ACC112 (cell line): ENCODE results near the gene FAM76B.

Experiments
- H2AFZ ChIP-seq: fragments of 200-600 bp; sonication (generic); one replicate; pipeline ENCODE4 v1.6.0; 2017; ENCODE audit warnings: antibody characterized with exemption, low read length; ENCODE audit not compliant: unreplicated experiment
- H3K27ac ChIP-seq: fragments of 200-600 bp; sonication (generic); 2 replicates; pipeline ENCODE4 v1.5.1; 2014; ENCODE audit warnings: low read depth, mild to moderate bottlenecking, antibody characterized with exemption, low read length, moderate library complexity
- H3K27me3 ChIP-seq: fragments of 200-600 bp; sonication (generic); 2 replicates; pipeline ENCODE4 v1.6.1; 2014; ENCODE audit warnings: mild to moderate bottlenecking, antibody characterized with exemption, low read length, moderate library complexity, mixed read lengths; ENCODE audit not compliant: insufficient read depth
- H3K36me3 ChIP-seq: fragments of 200-600 bp; sonication (generic); 2 replicates; pipeline ENCODE4 v1.6.1; 2016; ENCODE audit warnings: mild to moderate bottlenecking, antibody characterized with exemption, low read length, moderate library complexity, mixed read lengths; ENCODE audit not compliant: insufficient read depth
- H3K4me1 ChIP-seq: fragments of 200-600 bp; sonication (generic); one replicate; pipeline ENCODE4 v1.6.1; 2016; ENCODE audit warnings: low read length, mixed read lengths; ENCODE audit not compliant: insufficient read depth, unreplicated experiment, control insufficient read depth
- H3K4me3 ChIP-seq: fragments of 200-600 bp; sonication (generic); 2 replicates; pipeline ENCODE4 v1.5.1; 2014; ENCODE audit warnings: mild to moderate bottlenecking, low read depth, low read length
- H3K79me2 ChIP-seq: fragments of 200-600 bp; sonication (generic); one replicate; pipeline ENCODE4 v1.6.0; 2016; ENCODE audit warnings: low read length; ENCODE audit not compliant: control insufficient read depth, unreplicated experiment, insufficient read depth

Gene FAM76B

DNA sequence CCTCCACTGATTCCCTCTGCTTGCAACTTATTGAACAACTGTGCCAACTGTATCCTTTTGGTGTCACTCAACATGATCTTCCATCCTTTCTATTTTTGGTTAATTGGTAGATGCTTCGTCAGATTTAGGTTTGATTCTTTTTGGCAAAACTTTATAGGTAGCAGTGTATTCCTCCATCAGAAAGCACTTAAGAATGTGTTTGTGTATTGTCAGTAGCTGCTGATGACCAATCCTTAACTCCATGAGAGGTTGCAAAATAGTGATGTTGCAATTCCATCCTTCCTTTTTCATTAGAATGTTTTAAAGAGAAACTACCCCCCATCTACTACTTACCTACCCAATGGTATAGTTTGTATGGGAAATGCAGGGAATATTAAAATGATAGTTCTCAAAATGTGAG, 22.1 kb downstream of the FAM76B start:
- Histone ChIP-seq H2AFZ (no peak overlapping the region), H3K27me3 (no peaks in the 10 kb centered on the region), H3K4me3 (no peak overlapping the region), H3K79me2 (no peaks in the 10 kb centered on the region), H3K36me3 (peaks cover 25% of the 10 kb centered on the region), H3K4me1 (peaks cover 18% of the 10 kb centered on the region), H3K27ac (peak overlapping the region; percentile 36)

DNA sequence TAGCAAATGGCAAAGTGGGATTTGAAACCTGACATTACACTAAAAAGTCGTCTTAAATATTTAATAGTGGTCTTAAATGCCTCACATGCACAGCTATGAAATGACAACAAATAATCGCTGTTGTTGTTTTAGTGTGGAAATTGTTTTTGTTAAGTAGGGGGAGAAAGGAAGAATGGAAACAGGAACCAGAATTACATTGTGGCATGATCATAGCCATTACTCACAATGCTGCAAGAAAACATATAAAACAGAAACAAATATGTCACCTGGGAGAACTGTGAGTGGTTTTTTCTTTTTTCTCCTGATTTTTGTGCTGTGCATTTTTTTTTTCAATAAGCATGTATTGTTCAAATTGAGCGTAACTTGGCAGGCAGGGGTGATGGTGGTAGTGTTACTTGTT, 22.9 kb downstream of the FAM76B start:
- Histone ChIP-seq H3K4me1 (peaks cover 18% of the 10 kb centered on the region), H3K4me3 (no peak overlapping the region), H3K79me2 (no peaks in the 10 kb centered on the region), H3K27ac (no peak overlapping the region), H3K27me3 (no peaks in the 10 kb centered on the region), H3K36me3 (peaks cover 23% of the 10 kb centered on the region), H2AFZ (no peak overlapping the region)

GRCh38 chr11:95764267-95764898, 25.2 kb downstream of the FAM76B start:
- Histone ChIP-seq H3K4me3 (no peak overlapping the region), H3K27ac (no peak overlapping the region), H2AFZ (no peak overlapping the region), H3K79me2 (no peaks in the 10 kb centered on the region), H3K27me3 (no peaks in the 10 kb centered on the region), H3K4me1 (peaks cover 18% of the 10 kb centered on the region), H3K36me3 (peaks cover 8% of the 10 kb centered on the region; the same call in 1 of the 2 replicates)

DNA sequence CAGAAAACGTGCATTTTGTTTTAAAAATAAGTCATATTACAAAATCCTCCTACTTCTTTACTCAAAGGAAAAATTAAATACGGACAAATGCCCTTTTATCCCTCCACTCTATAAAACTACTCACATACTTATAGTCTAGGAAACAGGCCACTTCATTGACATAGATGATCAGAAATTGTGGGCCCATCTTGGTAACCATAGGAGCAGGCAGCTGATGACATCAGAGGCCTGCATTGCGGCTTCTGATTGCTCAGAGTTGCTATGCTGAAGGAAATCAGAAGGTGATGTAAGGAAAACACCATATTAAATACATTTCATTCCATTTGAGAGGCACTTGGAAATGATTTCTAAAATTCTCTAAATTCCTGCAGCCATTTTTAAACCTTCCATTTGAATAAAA, 27.0 kb downstream of the FAM76B start:
- no peaks in the 10 kb centered on the region for H3K36me3 ChIP-seq
- no peaks in the 10 kb centered on the region for H3K27me3 ChIP-seq
- H2AFZ ChIP-seq, result no peak overlapping the region
- H3K79me2 ChIP-seq, result no peaks in the 10 kb centered on the region
- H3K27ac ChIP-seq, result no peak overlapping the region
- H3K4me3 ChIP-seq, result no peak overlapping the region
- H3K4me1 ChIP-seq, result peaks cover 6% of the 10 kb centered on the region

DNA sequence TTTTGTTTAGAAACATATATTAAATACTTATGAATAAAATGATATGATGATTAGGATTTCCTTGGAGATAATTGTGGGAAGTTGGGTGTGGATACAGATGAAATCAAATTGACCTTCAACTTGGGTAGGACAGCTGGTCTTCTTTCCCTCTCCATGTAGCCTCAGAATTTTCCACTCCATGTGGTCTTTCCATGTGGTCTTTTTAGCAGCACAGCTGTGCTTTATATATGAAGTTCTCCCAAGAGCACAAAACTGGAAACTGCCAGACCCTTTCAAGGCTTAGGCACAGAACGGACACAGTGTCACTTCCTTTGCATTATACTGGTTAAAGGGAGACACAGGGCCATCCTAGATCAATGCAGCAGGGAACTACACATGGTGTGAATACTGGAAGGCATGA, 28.6 kb downstream of the FAM76B start:
- Histone ChIP-seq H3K4me1 (no peaks in the 10 kb centered on the region), H3K27me3 (no peaks in the 10 kb centered on the region; the same call in none of the 2 replicates), H3K27ac (no peak overlapping the region), H3K36me3 (no peaks in the 10 kb centered on the region), H2AFZ (no peak overlapping the region), H3K4me3 (no peak overlapping the region), H3K79me2 (no peaks in the 10 kb centered on the region)

DNA sequence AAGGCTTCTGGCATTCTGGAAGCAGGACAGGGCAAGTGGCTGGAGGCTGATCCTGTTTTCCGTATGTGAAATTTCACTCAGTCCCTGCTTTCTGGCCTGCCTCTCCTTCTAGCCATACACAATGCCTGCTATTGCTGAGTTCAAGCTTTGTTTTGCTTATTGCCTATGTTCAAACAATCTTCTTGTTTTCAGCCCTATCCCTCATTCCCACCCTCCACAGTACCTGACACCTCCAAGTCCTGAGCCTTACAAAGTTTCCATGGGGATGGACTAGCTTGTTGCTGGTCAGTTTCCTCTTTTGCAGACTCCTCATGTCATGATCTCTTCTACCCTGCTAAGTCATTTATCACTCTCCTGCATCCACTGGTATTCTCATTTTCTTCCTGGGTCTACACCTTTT, 38.1 kb downstream of the FAM76B start:
- Histone ChIP-seq H3K36me3 (no peaks in the 10 kb centered on the region), H3K79me2 (no peaks in the 10 kb centered on the region), H2AFZ (no peak overlapping the region), H3K4me1 (no peaks in the 10 kb centered on the region), H3K27ac (no peak overlapping the region), H3K27me3 (peaks cover 4% of the 10 kb centered on the region; the same call in 1 of the 2 replicates), H3K4me3 (no peak overlapping the region)

DNA sequence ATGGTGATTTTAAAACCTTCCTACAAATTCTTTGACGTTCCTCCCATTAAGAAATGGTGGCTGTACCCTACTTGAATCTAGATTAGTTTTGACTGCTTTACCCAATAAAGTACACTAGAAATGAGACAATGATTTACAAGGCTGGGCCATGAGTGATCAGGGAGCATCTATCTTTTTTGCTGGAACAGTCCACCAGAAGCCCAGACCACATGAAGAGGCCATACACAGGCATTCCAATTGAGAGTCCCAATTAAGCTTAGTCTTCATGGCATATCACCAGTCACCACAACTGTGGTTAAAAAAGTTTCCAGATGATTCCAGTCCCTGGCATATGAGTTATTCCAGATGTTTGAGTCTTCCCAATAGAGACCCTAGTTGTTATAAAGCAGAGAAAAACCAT, 39.5 kb downstream of the FAM76B start:
- Histone ChIP-seq H3K36me3 (no peaks in the 10 kb centered on the region), H2AFZ (no peak overlapping the region), H3K79me2 (no peaks in the 10 kb centered on the region), H3K4me1 (no peaks in the 10 kb centered on the region), H3K27ac (no peak overlapping the region), H3K27me3 (0 out of 2 replicates have a peak, but pooled peaks cover 4% of the 10 kb centered on the region), H3K4me3 (no peak overlapping the region)

- Histone ChIP-seq H3K27me3 (peaks cover 8% of the 10 kb centered on the region; the same call in 1 of the 2 replicates), H3K4me1 (no peaks in the 10 kb centered on the region), H3K4me3 (no peak overlapping the region), H3K27ac (no peak overlapping the region), H3K79me2 (no peaks in the 10 kb centered on the region), H3K36me3 (no peaks in the 10 kb centered on the region), H2AFZ (no peak overlapping the region)
Measured at GRCh38 chr11:95739108-95739938, 50.3 kb downstream of the FAM76B start.

GRCh38 chr11:95736809-95737208, 52.8 kb downstream of the FAM76B start:
- H3K4me1 ChIP-seq, result no peaks in the 10 kb centered on the region
- no peaks in the 10 kb centered on the region for H3K36me3 ChIP-seq
- no peak overlapping the region for H2AFZ ChIP-seq
- no peak overlapping the region for H3K27ac ChIP-seq
- H3K79me2 ChIP-seq, result no peaks in the 10 kb centered on the region
- no peak overlapping the region for H3K4me3 ChIP-seq
- H3K27me3 ChIP-seq, result peaks cover 9% of the 10 kb centered on the region; the same call in 1 of the 2 replicates

DNA sequence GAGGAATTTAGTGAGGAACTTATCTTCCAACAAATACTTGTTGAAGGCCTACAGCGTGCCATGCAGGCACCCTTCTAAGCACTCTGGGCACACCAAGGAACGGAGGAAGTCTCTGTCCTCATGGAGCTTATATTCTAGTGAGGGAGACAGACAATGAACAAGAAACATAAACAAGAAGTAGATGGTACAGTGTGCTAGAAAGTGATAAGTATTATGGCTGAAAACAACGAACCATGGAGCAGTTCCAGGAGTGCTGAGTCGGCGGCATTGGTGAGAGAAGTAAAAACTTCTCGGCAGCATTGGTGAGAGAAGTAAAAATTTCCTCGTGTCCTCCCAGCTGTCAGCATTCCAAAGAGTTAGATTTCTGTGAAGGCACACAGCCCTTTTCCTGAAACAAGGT, 53.2 kb downstream of the FAM76B start:
- H3K4me1 ChIP-seq, result no peaks in the 10 kb centered on the region
- no peak overlapping the region for H3K27ac ChIP-seq
- H3K79me2 ChIP-seq, result no peaks in the 10 kb centered on the region

More for the DNA sequence above, 53.2 kb downstream of the FAM76B start:
- H3K4me3 ChIP-seq, result no peak overlapping the region
- peaks cover 14% of the 10 kb centered on the region; the same call in 1 of the 2 replicates for H3K27me3 ChIP-seq
- H3K36me3 ChIP-seq, result no peaks in the 10 kb centered on the region
- H2AFZ ChIP-seq, result no peak overlapping the region
